ENCODE measurements around the gene F3.

The F3 gene

GRCh38 chr1:94553931-94554330, 12.4 kb upstream of the F3 start:
- in situ Hi-C loops (cut with HindIII; ENCODE audit: low sequenced_read_pairs) = no loop called here

DNA sequence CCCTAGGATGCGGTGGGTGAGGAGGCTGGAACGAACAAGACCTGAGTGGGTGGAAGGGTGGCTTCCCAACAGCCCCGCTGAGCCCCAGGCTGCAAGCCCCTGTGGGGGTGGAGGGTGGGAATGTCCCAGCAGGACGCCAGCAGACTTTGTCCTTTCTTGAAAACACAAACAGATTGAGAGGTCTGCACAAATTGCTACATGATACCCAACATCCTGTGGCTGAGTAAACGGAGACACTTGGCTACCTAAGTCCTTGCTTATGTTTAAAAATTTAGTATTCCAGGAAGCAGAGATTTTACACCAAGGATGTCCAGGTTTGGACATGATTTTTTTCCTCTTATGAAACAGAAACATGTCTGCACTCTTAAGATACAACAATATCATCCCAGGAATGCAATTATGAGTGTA, 11.8 kb upstream of the F3 start:
- in situ Hi-C loops (cut with HindIII; ENCODE audit: low sequenced_read_pairs) = no loop called here

GRCh38 chr1:94552071-94552586, 10.6 kb upstream of the F3 start:
- in situ Hi-C loops (cut with HindIII; ENCODE audit: low sequenced_read_pairs) = no loop called here

- in situ Hi-C loops (cut with HindIII; ENCODE audit: low sequenced_read_pairs) = no loop called here
Observed at GRCh38 chr1:94551449-94551848, 9.9 kb upstream of the F3 start.

DNA sequence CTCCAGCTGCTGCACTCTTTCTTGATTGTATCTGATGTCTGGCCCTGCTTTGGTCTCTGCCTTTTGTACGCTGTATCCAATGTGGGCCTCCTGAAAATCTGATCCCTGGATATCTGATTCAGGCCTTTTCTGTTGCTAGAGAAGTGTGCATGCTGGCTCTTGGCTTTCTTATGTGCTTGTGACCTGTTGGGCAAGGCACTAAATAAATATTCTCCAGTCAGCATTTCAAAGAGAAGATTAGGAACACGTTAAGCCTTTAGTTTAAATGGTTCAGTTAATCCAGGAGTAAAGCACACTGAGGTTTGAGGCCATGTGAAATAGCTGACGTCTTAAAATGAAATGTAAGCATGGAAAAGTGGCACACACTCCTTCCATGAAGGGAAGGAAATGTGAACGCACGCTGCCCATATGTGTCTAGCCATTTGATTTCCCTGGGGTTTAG, 9.3 kb upstream of the F3 start:
- in situ Hi-C loops (cut with HindIII; ENCODE audit: low sequenced_read_pairs) = no loop called here

DNA sequence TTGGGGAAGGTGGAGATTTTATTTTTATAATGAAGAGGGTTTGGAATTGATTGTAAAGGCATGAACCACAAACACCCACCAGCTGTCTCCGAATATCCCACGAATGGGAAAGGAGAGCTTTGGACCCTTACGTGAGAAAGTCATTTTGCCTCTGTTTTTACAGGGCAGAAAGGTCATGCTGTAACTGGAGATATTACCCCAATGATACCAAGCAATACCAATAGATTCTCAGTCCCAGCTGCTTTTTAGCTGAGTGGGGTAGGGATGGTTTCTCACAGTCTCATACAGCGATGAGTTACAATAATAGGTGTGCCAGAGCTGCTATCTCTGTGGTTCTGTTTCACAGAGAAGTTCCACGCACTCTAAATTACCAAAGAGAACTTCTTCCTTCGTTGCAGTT, 8.8 kb upstream of the F3 start:
- in situ Hi-C loops (cut with HindIII; ENCODE audit: low sequenced_read_pairs) = no loop called here

DNA sequence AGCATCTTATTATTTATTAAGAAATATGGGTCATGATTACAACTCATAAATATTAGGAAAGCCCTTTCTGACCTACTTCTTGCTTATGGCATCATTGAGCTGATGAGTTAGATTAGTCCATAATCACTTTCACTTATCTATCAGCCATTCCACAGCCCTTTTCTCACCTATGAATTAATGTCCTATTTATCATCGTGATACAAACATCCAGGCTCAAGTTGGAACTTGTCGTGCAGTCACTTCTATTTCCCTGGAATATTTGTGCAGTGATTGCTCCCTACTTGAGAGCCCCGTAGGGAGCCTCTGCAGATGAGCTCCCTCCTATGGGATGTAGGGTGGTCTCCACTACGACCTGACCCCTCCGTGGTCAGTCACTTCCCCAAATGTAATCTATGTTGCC, 8.1 kb upstream of the F3 start:
- in situ Hi-C loops (cut with HindIII; ENCODE audit: low sequenced_read_pairs) = loop anchor here (5.0 kb wide), 1 partner anchor 38 kb away; no protein-coding TSS in a partner anchor

- in situ Hi-C loops (cut with HindIII; ENCODE audit: low sequenced_read_pairs) = loop anchor here (5.0 kb wide), 3 partner anchors 42 to 197 kb away; no protein-coding TSS in a partner anchor
Observed at GRCh38 chr1:94544706-94545490, 3.3 kb upstream of the F3 start.

DNA sequence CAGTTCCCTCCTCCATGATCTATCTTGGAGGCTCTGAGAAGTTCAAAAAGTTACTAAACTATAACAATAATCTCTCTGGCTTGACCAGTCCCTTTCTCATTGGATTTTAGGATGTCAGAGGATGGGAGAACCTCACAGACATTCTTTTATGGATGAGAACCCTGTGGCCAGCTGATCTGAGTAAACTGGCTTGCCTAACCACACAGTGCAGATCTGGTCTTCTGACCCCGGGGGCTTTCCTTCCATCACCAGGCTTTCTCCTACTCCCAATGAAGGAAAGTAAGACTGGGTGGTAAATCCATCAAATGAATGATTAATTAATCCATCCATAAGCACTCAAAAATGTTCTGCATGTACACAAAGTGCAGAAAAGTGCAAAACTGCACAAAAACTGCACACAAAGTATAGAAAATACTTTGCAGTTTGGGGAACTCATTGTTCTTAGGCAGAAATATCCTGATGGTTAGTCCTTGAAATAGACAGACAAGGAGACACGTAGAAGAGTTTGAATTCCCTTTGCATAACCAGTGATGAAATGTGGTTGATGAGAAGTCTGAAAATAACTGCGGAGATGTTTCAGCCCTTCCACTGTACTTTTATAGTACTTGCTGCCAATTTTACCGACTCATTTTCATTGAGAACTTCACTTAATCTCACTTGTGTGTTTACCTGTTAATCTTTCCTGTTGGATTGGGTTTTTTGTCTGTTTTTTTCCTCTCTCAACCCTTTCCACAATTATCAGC, 2.5 kb upstream of the F3 start:
- in situ Hi-C loops (cut with HindIII; ENCODE audit: low sequenced_read_pairs) = loop anchor here (5.0 kb wide), 2 partner anchors 98 to 198 kb away; no protein-coding TSS in a partner anchor

- in situ Hi-C loops (cut with HindIII; ENCODE audit: low sequenced_read_pairs) = loop anchor here (5.0 kb wide), 2 partner anchors 99 to 199 kb away; no protein-coding TSS in a partner anchor
Observed at GRCh38 chr1:94543001-94543400, 1.4 kb upstream of the F3 start.

GRCh38 chr1:94542088-94542870, 720 bp upstream of the F3 start:
- in situ Hi-C loops (cut with HindIII; ENCODE audit: low sequenced_read_pairs) = loop anchor here (5.0 kb wide), 2 partner anchors 100 to 200 kb away; no protein-coding TSS in a partner anchor

DNA sequence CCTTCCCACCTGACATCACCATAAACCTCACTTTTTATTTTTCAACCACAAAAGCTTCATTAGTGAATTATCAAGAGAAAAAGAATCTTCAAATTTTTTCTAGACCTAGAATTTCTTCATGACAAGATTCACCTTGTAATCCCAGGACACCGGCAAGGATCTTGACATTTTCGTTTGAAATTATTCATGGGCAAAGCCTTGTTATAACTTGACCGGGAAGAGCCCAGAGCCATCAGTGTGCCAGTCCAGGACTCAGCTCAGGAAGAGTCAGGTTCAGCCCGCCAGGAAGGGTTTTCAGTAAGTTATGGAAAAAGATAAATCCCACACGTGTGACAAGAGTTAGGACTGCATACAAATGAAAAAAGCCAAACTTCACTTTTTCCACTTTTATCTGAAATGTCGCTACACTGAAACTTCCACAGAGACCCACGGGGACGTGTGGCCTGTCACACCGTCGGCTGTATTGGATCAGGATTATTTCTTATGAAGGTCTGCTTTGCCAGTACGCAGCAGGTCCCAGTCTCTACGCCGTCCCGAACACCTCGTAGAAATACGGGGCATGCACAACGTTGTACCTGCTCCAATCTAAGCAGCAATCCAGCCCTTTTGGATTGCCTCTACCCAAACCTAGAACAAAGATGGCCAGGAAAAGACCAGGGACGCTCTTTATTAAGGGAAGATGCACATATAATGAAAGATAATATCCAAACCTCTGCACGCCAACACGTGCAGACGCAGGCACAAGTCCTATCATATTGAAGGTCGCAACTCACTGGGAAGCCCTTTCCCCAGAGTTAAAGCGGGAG, 916 bp downstream of the F3 start:
- in situ Hi-C loops (cut with HindIII; ENCODE audit: low sequenced_read_pairs) = loop anchor here (5.0 kb wide), 2 partner anchors 102 to 202 kb away; no protein-coding TSS in a partner anchor

GRCh38 chr1:94539496-94539895, 2.1 kb downstream of the F3 start:
- in situ Hi-C loops (cut with HindIII; ENCODE audit: low sequenced_read_pairs) = no loop called here

- in situ Hi-C loops (cut with HindIII; ENCODE audit: low sequenced_read_pairs) = no loop called here
Observed at GRCh38 chr1:94538243-94538827, 3.2 kb downstream of the F3 start.

DNA sequence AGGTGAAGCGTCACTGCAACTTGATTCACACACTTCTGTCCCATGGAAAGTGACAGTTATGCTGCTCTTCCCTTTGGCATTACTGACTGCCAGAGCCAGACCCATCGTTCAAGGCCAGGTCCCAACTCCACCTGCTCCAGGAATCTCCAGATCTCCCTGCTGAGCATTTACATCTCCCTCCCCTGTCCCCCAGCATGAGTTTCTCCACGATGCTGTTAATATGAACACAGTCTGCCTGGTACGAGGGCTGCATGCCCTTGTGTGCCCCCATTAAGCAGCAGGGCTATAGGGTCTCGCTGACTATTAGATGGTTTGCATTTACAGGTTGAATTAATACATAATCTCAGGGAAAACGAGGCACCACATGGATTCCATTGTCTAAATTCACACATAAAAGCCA, 4.3 kb downstream of the F3 start:
- in situ Hi-C loops (cut with HindIII; ENCODE audit: low sequenced_read_pairs) = no loop called here

- in situ Hi-C loops (cut with HindIII; ENCODE audit: low sequenced_read_pairs) = no loop called here
Observed at GRCh38 chr1:94535879-94536278, 5.7 kb downstream of the F3 start.

DNA sequence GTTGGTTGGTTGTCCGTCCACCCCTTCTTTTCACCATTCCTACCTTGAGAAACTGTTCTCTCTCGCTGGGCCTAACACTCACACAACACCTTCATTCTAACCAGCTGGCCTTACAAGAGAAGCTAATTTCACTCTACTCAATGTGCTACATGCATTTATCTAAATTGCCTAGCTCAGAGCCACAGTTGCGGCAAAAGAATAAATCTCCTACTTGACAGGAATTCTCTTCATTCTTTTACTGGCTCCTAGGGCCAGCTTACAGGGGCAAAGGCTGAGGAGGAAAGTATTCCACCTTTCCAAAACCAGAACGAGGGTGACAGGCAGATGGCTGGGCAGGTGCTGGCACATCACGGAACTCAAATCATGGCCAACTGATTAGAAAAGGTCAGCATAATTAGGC, 6.5 kb downstream of the F3 start:
- in situ Hi-C loops (cut with HindIII; ENCODE audit: low sequenced_read_pairs) = no loop called here

- in situ Hi-C loops (cut with HindIII; ENCODE audit: low sequenced_read_pairs) = no loop called here
Observed at GRCh38 chr1:94532077-94532476, 9.5 kb downstream of the F3 start.

- in situ Hi-C loops (cut with HindIII; ENCODE audit: low sequenced_read_pairs) = no loop called here
Observed at GRCh38 chr1:94531664-94532063, 9.9 kb downstream of the F3 start.
